Neural crest cell (in vitro differentiated cells): ENCODE data around the gene CDH16. TPM values are rescaled to one million over a fixed set of nuclear protein-coding genes. Genes with fewer than 3 reads are reported as not detected.

Source experiments
- DNase-seq: peaks from one replicate; pipeline ENCODE4 v3.0.0; 2021; ENCODE audit warnings: low read depth, mixed read lengths, low spot score
- H3K27ac Mint-ChIP-seq: one replicate; pipeline ENCODE4 v1.8.0; 2021; ENCODE audit warnings: mild to moderate bottlenecking, mixed read lengths; ENCODE audit not compliant: unreplicated experiment
- H3K27me3 Mint-ChIP-seq: 2 replicates; pipeline ENCODE4 v1.8.0; 2021; ENCODE audit warnings: low read depth, mild to moderate bottlenecking, mixed read lengths
- H3K36me3 Mint-ChIP-seq: 2 replicates; pipeline ENCODE4 v1.8.0; 2021; ENCODE audit warnings: low read depth, mild to moderate bottlenecking, mixed read lengths
- H3K4me1 Mint-ChIP-seq: 2 replicates; pipeline ENCODE4 v1.8.0; 2021; ENCODE audit warnings: mixed read lengths
- H3K4me3 Mint-ChIP-seq: one replicate; pipeline ENCODE4 v1.8.0; 2021; ENCODE audit warnings: mild to moderate bottlenecking, mixed read lengths
- H3K9me3 Mint-ChIP-seq: 2 replicates; pipeline ENCODE4 v1.8.0; 2021; ENCODE audit warnings: mixed read lengths
- total RNA-seq: library from RNA; stranded (reverse); gene quantifications from 2 replicates; pipeline ENCODE4 v1.2.1, GENCODE V29; 2021
- TF ChIP-seq, protein P1 (sequence below): fragments of 200-600 bp; sonication (generic); conservative IDR thresholded peaks from 2 replicates; pipeline ENCODE4 v1.5.0; 2021; ENCODE audit warnings: antibody characterized with exemption, mild to moderate bottlenecking

Gene CDH16
- total RNA-seq, 1 donor from 2014 or later: not detected

- H3K9me3 Mint-ChIP-seq: no peaks in the 10 kb centered on the region
- no peaks in the 10 kb centered on the region for H3K27me3 Mint-ChIP-seq
- H3K4me1 Mint-ChIP-seq: no peaks in the 10 kb centered on the region
- H3K27ac Mint-ChIP-seq: no peak overlapping the region
- no peak overlapping the region for H3K4me3 Mint-ChIP-seq
- no peaks in the 10 kb centered on the region for H3K36me3 Mint-ChIP-seq
- no peak for DNase-seq
- TF ChIP-seq, protein P1, sequence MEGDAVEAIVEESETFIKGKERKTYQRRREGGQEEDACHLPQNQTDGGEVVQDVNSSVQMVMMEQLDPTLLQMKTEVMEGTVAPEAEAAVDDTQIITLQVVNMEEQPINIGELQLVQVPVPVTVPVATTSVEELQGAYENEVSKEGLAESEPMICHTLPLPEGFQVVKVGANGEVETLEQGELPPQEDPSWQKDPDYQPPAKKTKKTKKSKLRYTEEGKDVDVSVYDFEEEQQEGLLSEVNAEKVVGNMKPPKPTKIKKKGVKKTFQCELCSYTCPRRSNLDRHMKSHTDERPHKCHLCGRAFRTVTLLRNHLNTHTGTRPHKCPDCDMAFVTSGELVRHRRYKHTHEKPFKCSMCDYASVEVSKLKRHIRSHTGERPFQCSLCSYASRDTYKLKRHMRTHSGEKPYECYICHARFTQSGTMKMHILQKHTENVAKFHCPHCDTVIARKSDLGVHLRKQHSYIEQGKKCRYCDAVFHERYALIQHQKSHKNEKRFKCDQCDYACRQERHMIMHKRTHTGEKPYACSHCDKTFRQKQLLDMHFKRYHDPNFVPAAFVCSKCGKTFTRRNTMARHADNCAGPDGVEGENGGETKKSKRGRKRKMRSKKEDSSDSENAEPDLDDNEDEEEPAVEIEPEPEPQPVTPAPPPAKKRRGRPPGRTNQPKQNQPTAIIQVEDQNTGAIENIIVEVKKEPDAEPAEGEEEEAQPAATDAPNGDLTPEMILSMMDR: no peak
Observed at GRCh38 chr16:66894055-66894454, 24.6 kb downstream of the CDH16 start.

- DNase-seq: no peak
- no peak overlapping the region for H3K27ac Mint-ChIP-seq
- H3K27me3 Mint-ChIP-seq: no peaks in the 10 kb centered on the region
- no peak overlapping the region for H3K4me3 Mint-ChIP-seq
- no peaks in the 10 kb centered on the region for H3K9me3 Mint-ChIP-seq
- no peaks in the 10 kb centered on the region for H3K36me3 Mint-ChIP-seq
- no peaks in the 10 kb centered on the region for H3K4me1 Mint-ChIP-seq
- TF ChIP-seq, protein P1: no peak
Observed at GRCh38 chr16:66891797-66892196, 26.9 kb downstream of the CDH16 start.

DNA sequence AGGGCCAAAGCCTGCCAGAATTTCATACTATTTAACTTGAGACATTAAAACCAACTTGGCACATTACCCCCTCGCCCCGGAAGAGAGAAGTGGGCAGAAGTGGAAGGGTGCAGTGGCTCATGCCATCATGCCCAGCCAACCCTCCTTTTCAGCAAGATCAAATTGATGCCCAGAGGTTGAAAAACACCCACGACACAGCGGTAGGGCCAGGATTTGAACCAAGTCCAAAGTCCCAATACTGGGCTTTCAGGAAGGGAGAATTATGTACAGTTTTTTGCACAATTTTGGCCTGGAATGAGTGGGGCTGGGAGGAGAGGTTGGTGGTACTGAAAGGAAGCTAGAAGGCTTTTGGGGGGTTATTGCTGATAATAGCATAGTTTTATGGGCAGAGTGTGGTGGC is 27.3 kb downstream of the CDH16 start:
- DNase-seq: no peak
- no peak overlapping the region for H3K27ac Mint-ChIP-seq
- TF ChIP-seq, protein P1: no peak
- H3K9me3 Mint-ChIP-seq: no peaks in the 10 kb centered on the region
- H3K4me1 Mint-ChIP-seq: no peaks in the 10 kb centered on the region
- H3K27me3 Mint-ChIP-seq: no peaks in the 10 kb centered on the region
- H3K36me3 Mint-ChIP-seq: no peaks in the 10 kb centered on the region
- no peak overlapping the region for H3K4me3 Mint-ChIP-seq

DNA sequence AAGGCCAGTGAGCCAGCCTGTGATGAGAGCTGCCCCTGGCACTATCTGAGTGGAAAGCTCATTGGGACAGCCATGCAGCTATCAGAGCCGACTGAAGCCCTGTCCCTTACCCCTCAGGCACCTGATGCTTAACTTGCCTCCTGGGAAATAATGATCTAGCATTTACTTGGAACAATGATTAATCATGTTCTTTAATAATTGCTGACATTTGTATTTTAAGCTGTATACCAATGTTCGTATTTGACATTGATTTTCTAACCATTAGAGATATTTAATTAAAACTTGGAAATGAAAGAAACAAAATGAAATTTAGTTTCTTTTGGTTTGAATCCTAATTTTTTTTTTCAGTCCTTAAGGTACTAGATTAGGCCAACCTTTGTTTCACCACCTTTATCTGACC is 27.9 kb downstream of the CDH16 start:
- Mint-ChIP-seq H3K27me3 (no peaks in the 10 kb centered on the region), H3K36me3 (no peaks in the 10 kb centered on the region), H3K4me3 (no peak overlapping the region), H3K4me1 (no peaks in the 10 kb centered on the region), H3K9me3 (no peaks in the 10 kb centered on the region), H3K27ac (no peak overlapping the region)
- DNase-seq: no peak
- TF ChIP-seq, protein P1: no peak

- no peak overlapping the region for H3K27ac Mint-ChIP-seq
- no peak overlapping the region for H3K4me3 Mint-ChIP-seq
- H3K36me3 Mint-ChIP-seq: no peaks in the 10 kb centered on the region
- DNase-seq: no peak
- H3K27me3 Mint-ChIP-seq: no peaks in the 10 kb centered on the region
- no peaks in the 10 kb centered on the region for H3K4me1 Mint-ChIP-seq
- TF ChIP-seq, protein P1: no peak
- no peaks in the 10 kb centered on the region for H3K9me3 Mint-ChIP-seq
Observed at GRCh38 chr16:66889622-66890021, 29.1 kb downstream of the CDH16 start.
